H1 (cell line): ENCODE results near the gene C22orf23. TPM values are rescaled to one million over a fixed set of nuclear protein-coding genes. Genes with fewer than 3 reads are reported as not detected.

Source experiments
- ATF2 ChIP-seq: IDR thresholded peaks from 2 replicates; pipeline ENCODE4 v1.6.1; 2012; ENCODE audit warnings: low read length, inconsistent platforms
- CBX5 ChIP-seq: fragments of 300-800, 300-1000 bp; sonication (generic); IDR thresholded peaks from 2 replicates; pipeline ENCODE4 v1.7.1; 2016; ENCODE audit warnings: antibody characterized with exemption, low read length, low read depth
- CBX8 ChIP-seq: fragments of 300-800, 300-1000 bp; sonication (generic); IDR thresholded peaks from 2 replicates; pipeline ENCODE4 v1.7.1; 2016; ENCODE audit warnings: low read depth, low read length, borderline replicate concordance
- CHD2 ChIP-seq: IDR thresholded peaks from 2 replicates; pipeline ENCODE4 v1.6.1; 2012; ENCODE audit warnings: low read length, improper control_type of control experiment
- CTBP2 ChIP-seq: IDR thresholded peaks from 2 replicates; pipeline ENCODE4 v1.7.0; 2011; ENCODE audit warnings: borderline replicate concordance, mild to moderate bottlenecking, moderate library complexity, mixed read lengths, low read length; ENCODE audit not compliant: insufficient read depth, insufficient read length
- E2F6 ChIP-seq: IDR thresholded peaks from 2 replicates; pipeline ENCODE4 v1.6.1; 2012; ENCODE audit warnings: inconsistent platforms
- EZH2 ChIP-seq: fragments of 200-600 bp; sonication (generic); IDR thresholded peaks from 2 replicates; pipeline ENCODE4 v1.7.1; 2012; ENCODE audit warnings: low read depth, mild to moderate bottlenecking, moderate library complexity, low read length, inconsistent platforms; ENCODE audit not compliant: severe bottlenecking
- FOSL1 ChIP-seq: IDR thresholded peaks from 2 replicates; pipeline ENCODE4 v1.6.1; 2011; ENCODE audit warnings: mild to moderate bottlenecking, low read depth, low read length, moderate library complexity; ENCODE audit not compliant: insufficient read depth
- GABPA ChIP-seq: IDR thresholded peaks from 2 replicates; pipeline ENCODE4 v1.6.1; 2011; ENCODE audit warnings: mild to moderate bottlenecking, low read length, moderate library complexity, borderline replicate concordance; ENCODE audit not compliant: insufficient read depth
- HDAC2 ChIP-seq, 2 experiments: fragments of 300-600 bp in 1 of 2; sonication (generic) in 1 of 2; IDR thresholded peaks; 2 replicates each; pipeline ENCODE4 v1.6.1; 2011 to 2012; ENCODE audit warnings: low read depth in 2 of 2, low read length in 2 of 2, mild to moderate bottlenecking in 2 of 2, moderate library complexity in 2 of 2, borderline replicate concordance in 1 of 2, inconsistent platforms in 1 of 2
- MAFK ChIP-seq: IDR thresholded peaks from 2 replicates; pipeline ENCODE4 v1.6.1; 2012; ENCODE audit warnings: low read depth, mild to moderate bottlenecking, improper control_type of control experiment, low read length
- PHF8 ChIP-seq: fragments of 200-600 bp; sonication (generic); conservative IDR thresholded peaks from 2 replicates; pipeline ENCODE4 v1.7.1; 2012; ENCODE audit warnings: low read depth, mild to moderate bottlenecking, inconsistent platforms, low read length, moderate library complexity
- SAP30 ChIP-seq: fragments of 300-600 bp; sonication (generic); IDR thresholded peaks from 2 replicates; pipeline ENCODE4 v1.7.1; 2012; ENCODE audit warnings: low read length, moderate library complexity, mild to moderate bottlenecking, inconsistent platforms; ENCODE audit not compliant: insufficient read depth, insufficient replicate concordance
- SIRT6 ChIP-seq: IDR thresholded peaks from one replicate; pipeline ENCODE4 v1.7.1; 2012; ENCODE audit warnings: low read length, inconsistent platforms
- SP1 ChIP-seq: IDR thresholded peaks from 2 replicates; pipeline ENCODE4 v1.6.1; 2011; ENCODE audit warnings: low read depth, low read length
- TAF7 ChIP-seq: optimal IDR thresholded peaks from 2 replicates; pipeline ENCODE3; 2011; ENCODE audit warnings: low read depth, mild to moderate bottlenecking, inconsistent platforms, low read length, moderate library complexity, borderline replicate concordance
- TBP ChIP-seq: IDR thresholded peaks from 2 replicates; pipeline ENCODE4 v1.6.1; 2011; ENCODE audit warnings: low read depth, low read length, improper control_type of control experiment
- ZNF274 ChIP-seq: IDR thresholded peaks from 2 replicates; pipeline ENCODE4 v1.7.0; 2012; ENCODE audit warnings: low read length, borderline replicate concordance; ENCODE audit errors: extremely low read depth
- polyA plus RNA-seq, 7 experiments: library from polyadenylated mRNA; depleted of rRNA in 3 of 7; stranded (reverse) in 5 of 7; unstranded in 2 of 7; fragments of >200 nt in 5 of 7; fragments of 200-250 nt in 2 of 7; gene quantifications; 1 replicate in 5 of 7; 2 replicates in 1 of 7; 4 replicates in 1 of 7; pipeline versions ENCODE4 v1.2.1 to v1.2.3, GENCODE V29; 2011 to 2013; ENCODE audit warnings: missing spikeins in 2 of 7, mixed read lengths in 2 of 7
- total RNA-seq: library from RNA; stranded (reverse); fragmentation: NEBNext Ultra II Directional; extraction: Animal tissue kit (Norgen Biotek cat#: 25700); gene quantifications from 2 replicates; pipeline ENCODE4 v1.2.1, GENCODE V29; 2021
- TF ChIP-seq, protein P1 (sequence below): IDR thresholded peaks from 2 replicates; pipeline ENCODE4 v1.6.1; 2011; ENCODE audit warnings: low read depth, mild to moderate bottlenecking, low read length; ENCODE audit not compliant: insufficient read depth

Gene C22orf23
- total and polyA plus RNA-seq, 2 of the 8 experiments (the other 6 are each of a cell fraction or from before 2014, with no cell fraction given) = 0.50 to 0.54 TPM

DNA sequence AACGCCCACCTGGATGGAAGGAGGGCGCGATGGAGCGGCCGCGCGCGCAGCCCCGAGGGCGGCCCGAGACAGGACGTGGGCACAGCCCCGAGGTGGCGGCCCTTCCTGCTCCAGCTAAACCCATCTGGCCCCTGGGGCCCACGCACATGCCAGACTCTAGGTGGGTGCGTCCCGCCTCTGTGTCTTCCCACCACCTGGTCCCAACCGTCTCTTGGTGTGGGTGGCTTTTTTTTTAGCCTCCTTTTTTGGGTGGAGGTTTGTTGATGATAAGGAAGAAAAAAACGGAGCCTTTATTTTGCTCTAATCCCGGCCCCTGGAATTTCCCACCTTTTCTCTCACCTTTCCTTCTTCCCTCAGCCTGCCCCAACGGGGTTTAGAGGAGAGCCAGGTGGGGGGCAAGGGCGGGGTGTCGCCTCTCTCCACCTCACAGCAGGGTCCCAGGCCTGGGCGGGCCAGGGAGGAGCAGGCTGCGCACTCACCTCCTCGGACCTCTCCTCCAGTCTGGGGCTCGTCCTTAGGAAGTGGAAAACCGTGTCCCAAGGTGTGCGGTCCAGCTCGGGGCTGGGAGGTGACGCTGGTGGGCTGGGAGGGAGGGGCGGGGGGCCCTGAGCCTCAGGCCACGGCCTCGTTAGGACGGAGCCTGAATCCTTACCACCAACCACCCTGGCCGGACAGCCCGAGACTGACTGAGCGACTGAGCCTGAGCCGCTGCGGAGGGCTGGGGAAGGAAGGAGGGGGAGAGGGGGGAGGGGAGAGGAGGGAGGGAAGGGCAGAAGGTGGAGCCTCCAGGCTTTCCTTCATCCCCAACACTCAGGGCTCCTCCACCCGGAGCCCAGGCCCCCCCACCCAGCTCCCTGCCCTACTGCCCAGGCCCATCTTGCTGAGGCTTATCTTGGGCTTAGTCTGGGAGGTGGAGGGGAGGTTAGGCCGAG lies 30.7 kb upstream of the C22orf23 start, which contains the start of gene SOX10 (continued):
- TF ChIP-seq SAP30 = no peak
- peak; percentile 47 for TF ChIP-seq TAF7
- TF ChIP-seq PHF8 = no peak
- peak; percentile 38 for TF ChIP-seq EZH2
- no peak for TF ChIP-seq CBX5
- no peak for TF ChIP-seq SP1
- TF ChIP-seq E2F6 = peak; percentile 64; the same call in 1 of the 2 replicates
- no peak for TF ChIP-seq MAFK
- no peak for TF ChIP-seq CBX8
- TF ChIP-seq TBP = peak; percentile 61; the same call in 1 of the 2 replicates
- no peak for TF ChIP-seq CHD2
- TF ChIP-seq HDAC2 (IDR thresholded peaks at IDR 0.05; ENCODE audit: borderline replicate concordance in 1 of 2, low read depth in 2 of 2, low read length in 2 of 2) = no peak
- TF ChIP-seq, protein P1, sequence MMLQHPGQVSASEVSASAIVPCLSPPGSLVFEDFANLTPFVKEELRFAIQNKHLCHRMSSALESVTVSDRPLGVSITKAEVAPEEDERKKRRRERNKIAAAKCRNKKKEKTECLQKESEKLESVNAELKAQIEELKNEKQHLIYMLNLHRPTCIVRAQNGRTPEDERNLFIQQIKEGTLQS = no peak
- TF ChIP-seq GABPA = no peak
- TF ChIP-seq FOSL1 = no peak
- TF ChIP-seq CTBP2 = peak; percentile 2
- no peak for TF ChIP-seq SIRT6
- TF ChIP-seq ZNF274 = no peak
- no peak for TF ChIP-seq ATF2
